ENCODE results near the gene MTHFR. TPM values are rescaled to one million over a fixed set of nuclear protein-coding genes. Genes with fewer than 3 reads are reported as not detected.

The MTHFR gene
- total RNA-seq, 1 donor from 2014 or later = 29.2 TPM

- no peaks in the 10 kb centered on the region for H3K4me1 Mint-ChIP-seq (ENCODE audit: low read depth)
- TF ChIP-seq CTCF (IDR thresholded peaks at IDR 0.05; ENCODE audit: unreplicated experiment) = no peak
- no peak overlapping the region for H3K4me3 Mint-ChIP-seq (ENCODE audit: low read depth)
- H3K27ac Mint-ChIP-seq = no peak overlapping the region
- no peak for DNase-seq (ENCODE audit: low spot score, unreplicated experiment)
- H3K9me3 Mint-ChIP-seq (ENCODE audit: low read depth) = no peaks in the 10 kb centered on the region
- peaks cover 21% of the 10 kb centered on the region for H3K36me3 Mint-ChIP-seq (ENCODE audit: insufficient read depth)
- H3K27me3 Mint-ChIP-seq = no peaks in the 10 kb centered on the region
Measured at GRCh38 chr1:11836955-11837766, 31.4 kb upstream of the MTHFR start.

- H3K27ac Mint-ChIP-seq = no peak overlapping the region
- no peaks in the 10 kb centered on the region for H3K27me3 Mint-ChIP-seq
Measured at GRCh38 chr1:11835441-11836225, 29.9 kb upstream of the MTHFR start.

GRCh38 chr1:11833900-11834299 lies 28.1 kb upstream of the MTHFR start:
- no peak for TF ChIP-seq CTCF (IDR thresholded peaks at IDR 0.05; ENCODE audit: unreplicated experiment)
- no peak overlapping the region for H3K27ac Mint-ChIP-seq
- peaks cover 17% of the 10 kb centered on the region for H3K36me3 Mint-ChIP-seq (ENCODE audit: insufficient read depth)
- no peak overlapping the region for H3K4me3 Mint-ChIP-seq (ENCODE audit: low read depth)
- no peaks in the 10 kb centered on the region for H3K27me3 Mint-ChIP-seq
- no peak for DNase-seq (ENCODE audit: low spot score, unreplicated experiment)
- H3K9me3 Mint-ChIP-seq (ENCODE audit: low read depth) = no peaks in the 10 kb centered on the region
- no peaks in the 10 kb centered on the region for H3K4me1 Mint-ChIP-seq (ENCODE audit: low read depth)

More at GRCh38 chr1:11835441-11836225, 29.9 kb upstream of the MTHFR start:
- Mint-ChIP-seq H3K4me1 (ENCODE audit: low read depth) (no peaks in the 10 kb centered on the region), H3K9me3 (ENCODE audit: low read depth) (no peaks in the 10 kb centered on the region), H3K36me3 (ENCODE audit: insufficient read depth) (peaks cover 15% of the 10 kb centered on the region), H3K4me3 (ENCODE audit: low read depth) (no peak overlapping the region)
- no peak for DNase-seq (ENCODE audit: low spot score, unreplicated experiment)
- TF ChIP-seq CTCF (IDR thresholded peaks at IDR 0.05; ENCODE audit: unreplicated experiment) = no peak

GRCh38 chr1:11833497-11833896 lies 27.7 kb upstream of the MTHFR start:
- peaks cover 16% of the 10 kb centered on the region for H3K36me3 Mint-ChIP-seq (ENCODE audit: insufficient read depth)
- no peaks in the 10 kb centered on the region for H3K9me3 Mint-ChIP-seq (ENCODE audit: low read depth)
- no peak for DNase-seq (ENCODE audit: low spot score, unreplicated experiment)
- H3K27ac Mint-ChIP-seq = no peak overlapping the region
- H3K4me1 Mint-ChIP-seq (ENCODE audit: low read depth) = no peaks in the 10 kb centered on the region
- no peak for TF ChIP-seq CTCF (IDR thresholded peaks at IDR 0.05; ENCODE audit: unreplicated experiment)
- no peak overlapping the region for H3K4me3 Mint-ChIP-seq (ENCODE audit: low read depth)
- H3K27me3 Mint-ChIP-seq = no peaks in the 10 kb centered on the region

GRCh38 chr1:11831945-11832725 lies 26.4 kb upstream of the MTHFR start:
- H3K9me3 Mint-ChIP-seq (ENCODE audit: low read depth) = no peaks in the 10 kb centered on the region
- H3K4me3 Mint-ChIP-seq (ENCODE audit: low read depth) = no peak overlapping the region
- H3K27me3 Mint-ChIP-seq = no peaks in the 10 kb centered on the region
- no peak for TF ChIP-seq CTCF (IDR thresholded peaks at IDR 0.05; ENCODE audit: unreplicated experiment)
- no peak for DNase-seq (ENCODE audit: low spot score, unreplicated experiment)
- no peaks in the 10 kb centered on the region for H3K4me1 Mint-ChIP-seq (ENCODE audit: low read depth)
- H3K27ac Mint-ChIP-seq = no peak overlapping the region
- H3K36me3 Mint-ChIP-seq (ENCODE audit: insufficient read depth) = peaks cover 19% of the 10 kb centered on the region
